Neutrophil (primary cell): ENCODE data around the gene ARFGAP1.

Experiments used
- H3K27ac ChIP-seq: fragments of 200-600 bp; sonication (generic); 2 replicates; pipeline ENCODE4 v1.5.1; 2016; ENCODE audit warnings: mild to moderate bottlenecking, moderate library complexity
- H3K27me3 ChIP-seq: fragments of 200-600 bp; sonication (generic); 2 replicates; pipeline ENCODE4 v1.6.0; 2016; ENCODE audit warnings: mild to moderate bottlenecking
- H3K36me3 ChIP-seq: fragments of 200-600 bp; sonication (generic); 2 replicates; pipeline ENCODE4 v1.5.1; 2017
- H3K4me1 ChIP-seq, 2 experiments: fragments of 200-600 bp in 1 of 2; sonication (generic) in 1 of 2; 1 replicate in 1 of 2; 2 replicates in 1 of 2; pipeline versions ENCODE4 v1.5.1 to v1.6.1; 2013 to 2016; ENCODE audit warnings: low read depth in 1 of 2, low read length in 1 of 2, mild to moderate bottlenecking in 1 of 2, moderate library complexity in 1 of 2; ENCODE audit not compliant: control insufficient read depth in 1 of 2, insufficient read depth in 1 of 2
- H3K4me3 ChIP-seq, 2 experiments: fragments of 200-600 bp in 1 of 2; sonication (generic) in 1 of 2; 1 replicate in 1 of 2; 2 replicates in 1 of 2; pipeline ENCODE4 v1.5.1; 2013 to 2016; ENCODE audit warnings: low read depth in 1 of 2, low read length in 1 of 2, mild to moderate bottlenecking in 1 of 2, moderate library complexity in 1 of 2
- H3K9me3 ChIP-seq: fragments of 200-600 bp; sonication (generic); 2 replicates; pipeline ENCODE4 v1.5.1; 2016
- TF ChIP-seq, protein P1 (sequence below): fragments of 200-600 bp; sonication (generic); IDR thresholded peaks from 2 replicates; pipeline ENCODE4 v1.5.1; 2016; ENCODE audit warnings: antibody characterized with exemption

The ARFGAP1 gene

DNA sequence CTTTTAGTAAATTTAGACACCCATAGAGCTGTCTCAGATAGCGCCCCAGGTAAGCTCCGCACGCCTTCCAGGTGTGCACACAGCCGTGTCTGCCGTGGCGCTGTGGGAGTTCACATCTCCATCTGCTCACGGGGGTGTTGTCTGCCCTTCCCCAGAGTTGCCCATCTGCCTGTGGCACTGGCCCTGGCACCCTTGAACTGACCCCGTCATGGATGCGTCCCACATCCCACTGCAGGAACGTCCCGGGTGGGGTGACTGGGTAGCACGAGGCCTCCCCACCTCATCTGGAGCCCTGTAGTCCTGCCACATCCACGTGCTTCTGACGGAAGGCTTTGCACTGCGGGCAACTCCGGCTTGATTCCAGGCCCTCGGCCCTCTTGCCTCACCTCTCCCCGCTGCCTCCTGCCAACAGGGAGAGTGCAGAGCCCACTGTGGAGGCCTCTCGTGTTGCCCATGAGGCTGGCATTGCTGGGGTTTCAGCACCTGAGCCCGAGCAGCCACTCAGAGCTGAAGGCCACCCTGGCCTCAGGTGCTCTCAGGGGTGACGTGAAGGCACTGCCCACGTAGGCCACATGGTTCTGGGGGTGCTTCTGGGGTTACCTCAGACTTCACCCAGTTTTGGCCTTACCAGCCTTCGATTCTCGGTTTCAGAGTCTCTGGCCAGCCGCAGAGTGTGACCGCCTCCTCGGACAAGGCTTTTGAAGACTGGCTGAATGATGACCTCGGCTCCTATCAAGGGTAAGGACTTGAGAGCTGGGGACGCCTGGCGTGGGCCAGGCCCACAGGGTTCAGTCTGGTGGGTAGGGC is 5.1 kb downstream of the ARFGAP1 start:
- peaks cover 69% of the 10 kb centered on the region for H3K36me3 ChIP-seq
- no peak overlapping the region for H3K27ac ChIP-seq
- H3K9me3 ChIP-seq = no peaks in the 10 kb centered on the region
- peaks cover 9% of the 10 kb centered on the region in 2 experiments for H3K4me1 ChIP-seq
- no peak overlapping the region for H3K4me3 ChIP-seq
- H3K27me3 ChIP-seq = no peaks in the 10 kb centered on the region
- TF ChIP-seq, protein P1, sequence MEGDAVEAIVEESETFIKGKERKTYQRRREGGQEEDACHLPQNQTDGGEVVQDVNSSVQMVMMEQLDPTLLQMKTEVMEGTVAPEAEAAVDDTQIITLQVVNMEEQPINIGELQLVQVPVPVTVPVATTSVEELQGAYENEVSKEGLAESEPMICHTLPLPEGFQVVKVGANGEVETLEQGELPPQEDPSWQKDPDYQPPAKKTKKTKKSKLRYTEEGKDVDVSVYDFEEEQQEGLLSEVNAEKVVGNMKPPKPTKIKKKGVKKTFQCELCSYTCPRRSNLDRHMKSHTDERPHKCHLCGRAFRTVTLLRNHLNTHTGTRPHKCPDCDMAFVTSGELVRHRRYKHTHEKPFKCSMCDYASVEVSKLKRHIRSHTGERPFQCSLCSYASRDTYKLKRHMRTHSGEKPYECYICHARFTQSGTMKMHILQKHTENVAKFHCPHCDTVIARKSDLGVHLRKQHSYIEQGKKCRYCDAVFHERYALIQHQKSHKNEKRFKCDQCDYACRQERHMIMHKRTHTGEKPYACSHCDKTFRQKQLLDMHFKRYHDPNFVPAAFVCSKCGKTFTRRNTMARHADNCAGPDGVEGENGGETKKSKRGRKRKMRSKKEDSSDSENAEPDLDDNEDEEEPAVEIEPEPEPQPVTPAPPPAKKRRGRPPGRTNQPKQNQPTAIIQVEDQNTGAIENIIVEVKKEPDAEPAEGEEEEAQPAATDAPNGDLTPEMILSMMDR = no peak

DNA sequence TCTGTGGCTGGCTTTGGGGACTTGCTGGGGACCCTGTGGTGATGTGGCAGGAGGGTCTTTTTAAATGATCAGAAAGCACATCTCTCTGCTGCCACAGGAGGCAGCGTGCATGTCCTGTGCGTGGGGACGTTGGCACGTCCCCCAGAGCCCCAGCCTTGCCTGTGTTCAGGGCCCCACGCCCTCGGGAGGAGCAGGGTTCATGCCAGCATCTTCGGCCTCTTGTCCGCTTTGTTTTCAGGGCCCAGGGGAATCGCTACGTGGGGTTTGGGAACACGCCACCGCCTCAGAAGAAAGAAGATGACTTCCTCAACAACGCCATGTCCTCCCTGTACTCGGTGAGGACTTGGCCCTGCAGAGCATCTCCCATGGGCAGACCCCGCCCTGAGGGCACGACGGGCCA is 6.0 kb downstream of the ARFGAP1 start:
- TF ChIP-seq, protein P1 = no peak
- Histone ChIP-seq H3K36me3 (peaks cover 79% of the 10 kb centered on the region), H3K9me3 (no peaks in the 10 kb centered on the region), H3K27me3 (no peaks in the 10 kb centered on the region), H3K4me3 (no peak overlapping the region), H3K27ac (no peak overlapping the region), H3K4me1 (peaks cover 3% of the 10 kb centered on the region in 2 experiments)

DNA sequence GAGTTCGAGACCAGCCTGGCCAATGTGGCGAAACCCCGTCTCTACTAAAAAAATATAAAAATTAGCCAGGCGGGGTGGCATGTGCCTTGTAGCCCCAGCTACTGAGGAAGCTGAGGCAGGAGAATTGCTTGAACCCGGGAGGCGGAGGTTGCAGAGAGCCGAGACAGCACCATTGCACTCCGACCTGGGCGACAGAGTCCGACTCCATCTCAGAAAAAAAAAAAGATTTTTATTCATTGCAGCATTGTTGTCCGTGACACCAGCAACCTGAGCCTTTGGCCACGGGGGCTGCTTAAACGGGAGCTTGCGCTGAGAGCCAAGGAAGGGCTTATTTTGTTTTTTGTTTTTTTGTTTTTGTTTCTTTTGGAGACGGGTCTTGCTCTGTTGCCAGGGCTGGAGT is 7.3 kb downstream of the ARFGAP1 start:
- peaks cover 89% of the 10 kb centered on the region for H3K36me3 ChIP-seq

DNA sequence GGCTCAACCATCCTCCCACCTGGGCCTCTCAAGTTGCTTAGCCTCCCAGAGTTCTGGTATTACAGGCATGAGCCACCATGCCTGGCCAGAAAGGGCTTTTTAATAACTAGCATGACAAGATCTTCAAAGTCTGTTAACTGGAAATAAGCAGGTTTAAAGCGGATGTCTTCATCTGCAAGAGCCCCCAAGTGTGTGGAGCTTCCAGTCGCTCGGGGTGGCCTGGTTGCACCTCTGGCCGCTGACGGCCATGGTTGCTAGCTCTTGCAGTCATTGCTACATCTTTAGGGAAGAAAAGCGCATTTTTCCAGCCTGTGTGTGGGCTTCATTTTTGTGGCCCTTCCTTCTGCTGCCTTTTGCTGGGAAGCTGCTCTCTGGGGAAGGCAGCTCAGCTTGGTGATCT is 7.8 kb downstream of the ARFGAP1 start:
- Histone ChIP-seq H3K36me3 (peaks cover 94% of the 10 kb centered on the region), H3K9me3 (no peaks in the 10 kb centered on the region), H3K27ac (no peak overlapping the region), H3K4me1 (no peaks in the 10 kb centered on the region), H3K4me3 (no peak overlapping the region), H3K27me3 (no peaks in the 10 kb centered on the region)
- TF ChIP-seq, protein P1 = no peak

More for the DNA sequence above, 7.3 kb downstream of the ARFGAP1 start:
- TF ChIP-seq, protein P1 = no peak
- no peaks in the 10 kb centered on the region for H3K4me1 ChIP-seq
- no peaks in the 10 kb centered on the region for H3K9me3 ChIP-seq
- H3K4me3 ChIP-seq = no peak overlapping the region
- H3K27me3 ChIP-seq = no peaks in the 10 kb centered on the region
- no peak overlapping the region for H3K27ac ChIP-seq

DNA sequence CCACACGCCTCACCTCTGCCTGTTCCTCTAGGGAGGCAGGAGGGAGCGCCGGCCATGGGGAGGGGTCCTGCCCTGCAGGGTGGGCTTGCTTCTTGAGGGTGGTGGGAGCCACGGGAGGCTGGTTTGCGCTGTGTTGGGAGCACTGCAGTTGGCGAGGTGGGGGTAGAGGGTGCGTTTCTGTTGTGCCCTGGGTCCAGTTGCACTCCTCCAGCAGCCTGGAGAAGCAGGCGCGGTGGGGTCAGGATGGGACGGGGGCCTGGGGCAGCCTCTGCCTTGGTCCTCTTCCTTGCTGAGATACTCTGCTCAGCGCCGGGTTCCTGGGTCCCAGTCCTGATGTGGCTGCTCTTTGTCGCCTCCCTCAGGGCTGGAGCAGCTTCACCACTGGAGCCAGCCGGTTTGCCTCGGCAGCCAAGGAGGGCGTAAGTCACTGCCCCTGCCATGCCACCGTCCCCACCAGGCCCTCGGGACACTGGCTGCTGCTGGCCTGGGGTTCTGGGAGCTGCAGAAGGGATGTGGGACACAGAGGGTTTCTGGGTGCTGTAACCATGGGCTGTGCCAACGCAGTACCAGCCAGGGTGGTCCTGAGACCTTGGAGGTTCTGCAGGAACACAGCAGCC is 8.4 kb downstream of the ARFGAP1 start:
- Histone ChIP-seq H3K9me3 (no peaks in the 10 kb centered on the region), H3K4me3 (no peak overlapping the region), H3K4me1 (no peaks in the 10 kb centered on the region), H3K36me3 (peaks cover 98% of the 10 kb centered on the region), H3K27ac (no peak overlapping the region), H3K27me3 (no peaks in the 10 kb centered on the region)
- TF ChIP-seq, protein P1 = no peak
